Prostate gland (tissue), 1 donor: ENCODE measurements around the gene MYO15B.

Experiments used
- POLR2A ChIP-seq: fragments of 450-650 bp; IDR thresholded peaks from one replicate; pipeline ENCODE4 v1.6.1; 2016; ENCODE audit warnings: antibody characterized with exemption, mild to moderate bottlenecking
- POLR2AphosphoS5 ChIP-seq: sonication (generic); formaldehyde crosslinking; IDR thresholded peaks from one replicate; pipeline ENCODE4 v1.6.1; 2017; ENCODE audit warnings: antibody characterized with exemption

DNA sequence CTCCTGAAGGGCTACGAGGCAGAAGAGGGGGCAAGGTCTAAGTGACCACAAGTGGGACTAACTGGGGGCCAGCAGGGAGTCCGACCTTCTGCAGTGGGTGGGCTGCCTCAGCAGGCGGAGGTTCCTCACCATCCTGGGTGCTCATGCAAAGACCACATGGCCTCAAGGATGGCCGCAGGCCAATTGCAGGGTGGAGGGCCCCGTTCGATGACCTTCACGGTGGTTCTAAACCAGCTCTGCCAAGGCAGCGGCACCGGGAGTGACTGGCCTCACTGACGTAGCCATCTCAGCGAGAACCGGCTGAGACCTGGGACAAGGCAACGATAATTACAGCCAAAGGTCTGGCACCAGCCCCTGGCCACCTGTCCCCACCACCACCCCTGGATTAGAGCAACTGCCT, 51.3 kb downstream of the MYO15B start:
- TF ChIP-seq POLR2A (no peak), POLR2AphosphoS5 (no peak)
